Natural killer cell (primary cell): Measurements from ENCODE around the gene APBA2. TPM values are rescaled to one million over a fixed set of nuclear protein-coding genes. Genes with fewer than 3 reads are reported as not detected.

Experiments used
- ATAC-seq, 3 donors: fragments of 150-1000 bp in 2 of 3; fragments of 200-7000 bp in 1 of 3; cut with Tn5 transposase; 1 replicate in 1 of 3; 2 replicates in 2 of 3; pipeline ENCODE4 v1.10.0; 2021; ENCODE audit warnings: mild to moderate bottlenecking in 2 of 3, moderate library complexity in 2 of 3
- DNase-seq, 2 donors: peaks; one replicate each; pipeline versions ENCODE4 v3.0.0 to v3.0.0-alpha.2; 2013 to 2021; ENCODE audit warnings: mixed read lengths in 1 of 2
- H3K27ac ChIP-seq: one replicate; pipeline ENCODE4 v1.5.1; 2013; ENCODE audit warnings: mild to moderate bottlenecking, low read length
- H3K27me3 ChIP-seq: one replicate; pipeline ENCODE4 v1.6.1; 2013; ENCODE audit warnings: low read length; ENCODE audit not compliant: control insufficient read depth, insufficient read depth
- H3K36me3 ChIP-seq: one replicate; pipeline ENCODE4 v1.6.1; 2013; ENCODE audit warnings: low read length; ENCODE audit not compliant: control insufficient read depth, insufficient read depth
- H3K4me1 ChIP-seq: one replicate; pipeline ENCODE4 v1.6.1; 2013; ENCODE audit warnings: low read length; ENCODE audit not compliant: control insufficient read depth, insufficient read depth
- H3K4me3 ChIP-seq: one replicate; pipeline ENCODE4 v1.5.1; 2013; ENCODE audit warnings: low read length
- H3K9me3 ChIP-seq: one replicate; pipeline ENCODE4 v1.6.1; 2013; ENCODE audit warnings: low read length; ENCODE audit not compliant: control insufficient read depth, insufficient read depth
- H3K27ac Mint-ChIP-seq, 2 donors: one replicate each; pipeline ENCODE4 v1.8.0; 2022; ENCODE audit warnings: mild to moderate bottlenecking in 2 of 2, mixed read lengths in 2 of 2, moderate library complexity in 1 of 2
- H3K27me3 Mint-ChIP-seq, 2 donors: one replicate each; pipeline ENCODE4 v1.8.0; 2022; ENCODE audit warnings: low read depth in 2 of 2, mixed read lengths in 2 of 2
- H3K36me3 Mint-ChIP-seq: one replicate; pipeline ENCODE4 v1.8.0; 2022; ENCODE audit warnings: mixed read lengths
- H3K4me1 Mint-ChIP-seq, 2 donors: one replicate each; pipeline ENCODE4 v1.8.0; 2022; ENCODE audit warnings: mixed read lengths in 2 of 2
- H3K4me3 Mint-ChIP-seq: one replicate; pipeline ENCODE4 v1.8.0; 2022; ENCODE audit warnings: mild to moderate bottlenecking, moderate library complexity, mixed read lengths
- H3K9me3 Mint-ChIP-seq, 2 donors: one replicate each; pipeline ENCODE4 v1.8.0; 2022; ENCODE audit warnings: mixed read lengths in 2 of 2
- CTCF ChIP-seq: fragments of 200-600 bp; IDR thresholded peaks from one replicate; pipeline ENCODE4 v1.8.0; 2022; ENCODE audit warnings: antibody characterized with exemption
- WGBS: methylation state at CpG from one replicate; pipeline ENCODE4 v1.1.7; 2013; ENCODE audit warnings: missing lambda C conversion rate; ENCODE audit not compliant: insufficient coverage; 5-methylcytosine and 5-hydroxymethylcytosine counted together
- intact Hi-C: fragments of 100-400 bp; cut with micrococcal nuclease; formaldehyde crosslinking; loops from one replicate; pipeline ENCODE4 v1.14.2; 2022
- total RNA-seq, 4 donors: library from RNA; stranded (reverse); fragments of 120-200 nt in 1 of 4; gene quantifications; one replicate each; pipeline versions ENCODE4 v1.2.3 to v1.2.4, GENCODE V29; 2013 to 2022

Gene APBA2
- total RNA-seq, 3 donors from 2014 or later (not counting 1 experiment from before 2014, with no cell fraction given): 96.4 to 119 (median 97.9) TPM

- ATAC-seq: no peak
Measured at GRCh38 chr15:29127506-29128430, 242.0 kb downstream of the APBA2 start.

GRCh38 chr15:29128671-29129070 lies 242.9 kb downstream of the APBA2 start:
- Mint-ChIP-seq H3K27me3 (peaks cover 0 to 5% of the 10 kb centered on the region in 2 donors), H3K4me1 (peaks cover 0 to 8% of the 10 kb centered on the region in 2 donors), H3K4me3 (no peak overlapping the region), H3K36me3 (no peaks in the 10 kb centered on the region), H3K9me3 (no peaks in the 10 kb centered on the region), H3K27ac (no peak overlapping the region)
- H3K4me1 ChIP-seq: no peaks in the 10 kb centered on the region
- ATAC-seq (no peak), DNase-seq (no peak)
- no peak for TF ChIP-seq CTCF
- no peak overlapping the region for H3K4me3 ChIP-seq
- no peaks in the 10 kb centered on the region for H3K27me3 ChIP-seq
- no peaks in the 10 kb centered on the region for H3K36me3 ChIP-seq
- intact Hi-C loops: no loop called here
- no peak overlapping the region for H3K27ac ChIP-seq
- 86% methylated on average over 8 of the region's 11 CpGs for WGBS
- no peaks in the 10 kb centered on the region for H3K9me3 ChIP-seq

More at GRCh38 chr15:29127506-29128430, 242.0 kb downstream of the APBA2 start:
- DNase-seq: no peak
- no peak for TF ChIP-seq CTCF
- intact Hi-C loops: no loop called here
- no peaks in the 10 kb centered on the region for H3K9me3 Mint-ChIP-seq
- Histone ChIP-seq H3K36me3 (no peaks in the 10 kb centered on the region), H3K27ac (no peak overlapping the region), H3K4me3 (no peak overlapping the region), H3K27me3 (no peaks in the 10 kb centered on the region), H3K9me3 (no peaks in the 10 kb centered on the region), H3K4me1 (peaks cover 3% of the 10 kb centered on the region)
- H3K27me3 Mint-ChIP-seq: peaks cover 0 to 2% of the 10 kb centered on the region in 2 donors
- H3K4me3 Mint-ChIP-seq: no peak overlapping the region
- WGBS: 74% methylated on average over 19 of the region's 19 CpGs
- no peak overlapping the region for H3K27ac Mint-ChIP-seq
- H3K4me1 Mint-ChIP-seq: peaks cover 2 to 8% of the 10 kb centered on the region in 2 donors
- H3K36me3 Mint-ChIP-seq: no peaks in the 10 kb centered on the region

- Histone ChIP-seq H3K36me3 (no peaks in the 10 kb centered on the region), H3K9me3 (no peaks in the 10 kb centered on the region), H3K27ac (no peak overlapping the region), H3K4me3 (no peak overlapping the region), H3K27me3 (no peaks in the 10 kb centered on the region), H3K4me1 (no peaks in the 10 kb centered on the region)
- H3K36me3 Mint-ChIP-seq: no peaks in the 10 kb centered on the region
- TF ChIP-seq CTCF: no peak
- no peaks in the 10 kb centered on the region for H3K9me3 Mint-ChIP-seq
- DNase-seq: no peak
- H3K4me3 Mint-ChIP-seq: no peak overlapping the region
- intact Hi-C loops: no loop called here
- ATAC-seq: no peak
- 84% methylated on average over 10 of the region's 10 CpGs for WGBS
- peaks cover 0 to 7% of the 10 kb centered on the region in 2 donors for H3K27me3 Mint-ChIP-seq
- peaks cover 0 to 8% of the 10 kb centered on the region in 2 donors for H3K4me1 Mint-ChIP-seq
- H3K27ac Mint-ChIP-seq: no peak overlapping the region
Measured at GRCh38 chr15:29129221-29129620, 243.4 kb downstream of the APBA2 start.
